Upper lobe of left lung (tissue), 4 donors: ENCODE data around the gene S100A8.

ENCODE experiments used
- EP300 ChIP-seq, 4 donors: sonication (generic); formaldehyde crosslinking; IDR thresholded peaks; one replicate each; pipeline ENCODE4 v1.5.1; 2017; ENCODE audit warnings: antibody characterized with exemption in 4 of 4, control low read depth in 2 of 4
- POLR2A ChIP-seq, 4 donors: fragments of 450-650 bp; IDR thresholded peaks; one replicate each; pipeline ENCODE4 v1.5.1; 2016 to 2017; ENCODE audit warnings: antibody characterized with exemption in 4 of 4, mild to moderate bottlenecking in 2 of 4
- POLR2AphosphoS5 ChIP-seq, 2 donors: sonication (generic); formaldehyde crosslinking; IDR thresholded peaks; one replicate each; pipeline ENCODE4 v1.5.1; 2017; ENCODE audit warnings: antibody characterized with exemption in 2 of 2
- TF ChIP-seq, protein P1 (sequence below), 6 experiments: fragments of 450-650 bp in 4 of 6; fragments of 200-600 bp in 2 of 6; sonication (generic) in 2 of 6; IDR thresholded peaks; one replicate each; pipeline ENCODE4 v1.5.1; 2016 to 2019; ENCODE audit warnings: antibody characterized with exemption in 6 of 6

DNA sequence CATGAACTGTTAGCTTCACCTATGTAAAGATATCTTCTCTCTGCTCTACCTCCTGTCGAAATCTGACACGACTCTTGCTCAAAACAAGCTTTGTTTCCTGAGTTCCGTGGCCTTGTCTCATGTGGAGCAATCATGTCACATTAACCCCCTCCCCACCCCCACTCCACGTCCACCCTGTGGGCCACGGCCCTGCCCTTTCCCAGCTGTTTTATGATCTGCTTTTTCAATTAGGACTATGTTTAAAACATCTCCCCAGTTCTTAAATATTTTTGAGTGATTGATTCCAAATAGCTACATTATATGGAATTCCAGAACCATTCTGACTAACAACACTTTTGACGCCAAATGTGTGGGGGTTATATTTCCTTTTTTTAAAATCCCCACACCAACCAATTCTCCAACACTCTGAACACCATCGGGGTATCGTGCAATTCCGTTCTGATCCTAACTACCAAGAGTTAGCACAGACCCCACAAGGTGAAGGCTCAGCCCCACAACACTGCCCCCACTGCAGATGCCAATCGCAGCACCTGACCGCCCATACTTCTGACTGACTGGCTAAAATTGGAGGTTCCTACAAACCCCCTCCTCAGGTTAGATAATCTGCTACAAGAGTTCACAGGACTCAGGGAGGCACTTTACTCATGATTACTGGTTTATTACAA lies 12.7 kb upstream of the S100A8 start:
- no peak for TF ChIP-seq POLR2AphosphoS5 (IDR thresholded peaks at IDR 0.05)
- no peak for TF ChIP-seq EP300 (IDR thresholded peaks at IDR 0.05)
- TF ChIP-seq, protein P1, sequence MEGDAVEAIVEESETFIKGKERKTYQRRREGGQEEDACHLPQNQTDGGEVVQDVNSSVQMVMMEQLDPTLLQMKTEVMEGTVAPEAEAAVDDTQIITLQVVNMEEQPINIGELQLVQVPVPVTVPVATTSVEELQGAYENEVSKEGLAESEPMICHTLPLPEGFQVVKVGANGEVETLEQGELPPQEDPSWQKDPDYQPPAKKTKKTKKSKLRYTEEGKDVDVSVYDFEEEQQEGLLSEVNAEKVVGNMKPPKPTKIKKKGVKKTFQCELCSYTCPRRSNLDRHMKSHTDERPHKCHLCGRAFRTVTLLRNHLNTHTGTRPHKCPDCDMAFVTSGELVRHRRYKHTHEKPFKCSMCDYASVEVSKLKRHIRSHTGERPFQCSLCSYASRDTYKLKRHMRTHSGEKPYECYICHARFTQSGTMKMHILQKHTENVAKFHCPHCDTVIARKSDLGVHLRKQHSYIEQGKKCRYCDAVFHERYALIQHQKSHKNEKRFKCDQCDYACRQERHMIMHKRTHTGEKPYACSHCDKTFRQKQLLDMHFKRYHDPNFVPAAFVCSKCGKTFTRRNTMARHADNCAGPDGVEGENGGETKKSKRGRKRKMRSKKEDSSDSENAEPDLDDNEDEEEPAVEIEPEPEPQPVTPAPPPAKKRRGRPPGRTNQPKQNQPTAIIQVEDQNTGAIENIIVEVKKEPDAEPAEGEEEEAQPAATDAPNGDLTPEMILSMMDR (IDR thresholded peaks at IDR 0.05) = no peak
- no peak for TF ChIP-seq POLR2A (IDR thresholded peaks at IDR 0.05)
